Kidney (tissue), 14 donors: Measurements from ENCODE around the gene CLUH. TPM values are rescaled to one million over a fixed set of nuclear protein-coding genes. Genes with fewer than 3 reads are reported as not detected.

Source experiments
- DNase-seq, 5 donors: peaks; one replicate each; pipeline ENCODE4 v3.0.0-alpha.2; 2013 to 2020
- FAIRE-seq: peaks from 2 replicates; lab custom pipeline; 2012; peaks lifted over from hg19 to GRCh38; lab: Jason Lieb, UNC
- H3K27ac ChIP-seq, 2 donors: one replicate each; pipeline ENCODE4 v1.7.0; 2013; ENCODE audit warnings: low read depth in 2 of 2, low read length in 2 of 2, inconsistent platforms in 1 of 2
- H3K27me3 ChIP-seq: one replicate; pipeline ENCODE4 v1.7.1; 2013; ENCODE audit warnings: low read length, inconsistent platforms; ENCODE audit not compliant: control insufficient read depth, insufficient read depth
- H3K36me3 ChIP-seq, 3 donors: one replicate each; pipeline versions ENCODE4 v1.7.0 to v1.7.1; 2013; ENCODE audit warnings: low read length in 3 of 3, control low read depth in 1 of 3, inconsistent platforms in 1 of 3; ENCODE audit not compliant: insufficient read depth in 3 of 3, control insufficient read depth in 2 of 3
- H3K4me1 ChIP-seq, 3 donors: one replicate each; pipeline versions ENCODE4 v1.7.0 to v1.7.1; 2013; ENCODE audit warnings: low read length in 3 of 3, inconsistent platforms in 1 of 3, low read depth in 1 of 3; ENCODE audit not compliant: control insufficient read depth in 2 of 3, insufficient read depth in 2 of 3
- H3K4me3 ChIP-seq, 3 donors: one replicate each; pipeline versions ENCODE4 v1.7.0 to v1.8.1; 2013; ENCODE audit warnings: low read length in 3 of 3, control low read depth in 1 of 3, inconsistent platforms in 1 of 3
- H3K9ac ChIP-seq, 3 donors: one replicate each; pipeline versions ENCODE4 v1.7.0 to v1.7.1; 2013; ENCODE audit warnings: low read length in 3 of 3, control low read depth in 1 of 3, inconsistent platforms in 1 of 3
- H3K9me3 ChIP-seq, 3 donors: one replicate each; pipeline versions ENCODE4 v1.7.0 to v1.7.1; 2013; ENCODE audit warnings: low read length in 3 of 3, control low read depth in 1 of 3, inconsistent platforms in 1 of 3; ENCODE audit not compliant: control insufficient read depth in 2 of 3, insufficient read depth in 1 of 3
- CTCF ChIP-seq: IDR thresholded peaks from 3 replicates; pipeline ENCODE4 v1.5.1; 2012; ENCODE audit warnings: mild to moderate bottlenecking, moderate library complexity, borderline replicate concordance; ENCODE audit not compliant: insufficient read depth; ENCODE audit errors: extremely low read depth
- intact Hi-C: fragments of 100-400 bp; cut with DNase I; formaldehyde crosslinking; loops from one replicate; pipeline ENCODE4 v1.11.1; 2022
- microRNA-seq: library from miRNA; unstranded; fragments of <30 nt; microRNA quantifications from one replicate; pipeline ENCODE4 v1.2.0, GENCODE V29; 2020
- polyA plus RNA-seq: library from polyadenylated mRNA; stranded (reverse); fragments of 350-450 nt; fragmentation: Illumina TruSeq; extraction: RNeasy Lipid Tissue Mini Kit (QIAGEN cat#74804); gene quantifications from one replicate; pipeline ENCODE4 v1.2.3, GENCODE V29; 2014; ENCODE audit warnings: low read depth, low replicate concordance; ENCODE audit not compliant: insufficient read depth
- total RNA-seq: library from RNA; stranded (reverse); fragmentation: NEBNext Ultra II Directional; extraction: Animal tissue kit (Norgen Biotek cat#: 25700); gene quantifications from one replicate; pipeline ENCODE4 v1.2.1, GENCODE V29; 2021
- donor health status: control.
- donor health status: control.
- donor health status: control.
- donor health status: control.
- donor health status: control.
- donor health status: DM: yes; HTN: yes; CAD: no.
- donor health status: Normal renal cell carcinoma (clear cell type).

CLUH gene
- total and polyA plus RNA-seq, 2 donors from 2014 or later = 49.5 to 93.1 TPM

GRCh38 chr17:2647957-2648356 lies 63.6 kb downstream of the CLUH start:
- FAIRE-seq (no peak), DNase-seq (no peak)
- Histone ChIP-seq H3K27me3 (no peaks in the 10 kb centered on the region), H3K27ac (no peak overlapping the region), H3K9ac (no peak overlapping the region), H3K36me3 (peaks cover 0 to 2% (median 0%) of the 10 kb centered on the region in 3 donors), H3K9me3 (no peaks in the 10 kb centered on the region), H3K4me1 (no peaks in the 10 kb centered on the region), H3K4me3 (no peak overlapping the region)
- no peak for TF ChIP-seq CTCF
- intact Hi-C loops = no loop called here

- FAIRE-seq = no peak
- no peak for TF ChIP-seq CTCF
- no peaks in the 10 kb centered on the region for H3K27me3 ChIP-seq
- intact Hi-C loops = no loop called here
- H3K9me3 ChIP-seq = no peaks in the 10 kb centered on the region
- no peak overlapping the region for H3K9ac ChIP-seq
- no peak overlapping the region for H3K27ac ChIP-seq
- no peak overlapping the region for H3K4me3 ChIP-seq
- H3K36me3 ChIP-seq = peaks cover under 1 to 13% (median 7%) of the 10 kb centered on the region in 3 donors
- no peak for DNase-seq
- H3K4me1 ChIP-seq = no peaks in the 10 kb centered on the region
Measured at GRCh38 chr17:2644971-2645370, 66.6 kb downstream of the CLUH start.

Small RNAs within 50 kb of the gene (microRNA-seq; reads per million reads assigned to microRNA genes)
- not detected for gene MIR1253
- not detected for gene MIR6776

Other genes starting within 250 kb of the CLUH start
- gene METTL16, start 199.9 kb downstream of the CLUH start, total RNA-seq = 37.2 TPM
- gene METTL16, start 199.9 kb downstream of the CLUH start, polyA plus RNA-seq = 18.0 TPM
- gene PAFAH1B1, start 118.1 kb downstream of the CLUH start, total RNA-seq = 125 TPM
- gene PAFAH1B1, start 118.1 kb downstream of the CLUH start, polyA plus RNA-seq = 46.7 TPM
- 1.0 TPM for gene CCDC92B, start 37.9 kb upstream of the CLUH start, total RNA-seq
- 0.11 TPM for gene CCDC92B, start 37.9 kb upstream of the CLUH start, polyA plus RNA-seq
- gene RAP1GAP2, start 84.7 kb upstream of the CLUH start, total RNA-seq = 46.2 TPM
- gene RAP1GAP2, start 84.7 kb upstream of the CLUH start, polyA plus RNA-seq = 6.8 TPM